Activated T-helper 2 cell treated with anti-CD3 and anti-CD28 coated beads, Interferon-gamma antibody, Interleukin-2, Interleukin-4, amounts not matched to agents 10 μg/mL and 5 μg/mL and 100 μg/mL, durations not matched to agents 14 hours and 24 hours and 36 hours (primary cell): Measurements from ENCODE around the gene APBA1. TPM values are rescaled to one million over a fixed set of nuclear protein-coding genes. Genes with fewer than 3 reads are reported as not detected.

Source experiments
- DNase-seq: peaks from one replicate; pipeline ENCODE4 v3.0.0; 2021; ENCODE audit warnings: low spot score
- H3K27ac Mint-ChIP-seq: one replicate; pipeline ENCODE4 v1.8.0; 2021; ENCODE audit warnings: mixed read lengths
- H3K27me3 Mint-ChIP-seq: one replicate; pipeline ENCODE4 v1.8.0; 2021; ENCODE audit warnings: low read depth, mixed read lengths
- H3K36me3 Mint-ChIP-seq: one replicate; pipeline ENCODE4 v1.8.0; 2021; ENCODE audit warnings: low read depth, mixed read lengths
- H3K4me1 Mint-ChIP-seq: one replicate; pipeline ENCODE4 v1.8.0; 2021; ENCODE audit warnings: low read depth, mixed read lengths
- H3K4me3 Mint-ChIP-seq: one replicate; pipeline ENCODE4 v1.8.0; 2021; ENCODE audit warnings: low read depth, mild to moderate bottlenecking, moderate library complexity, mixed read lengths
- H3K9me3 Mint-ChIP-seq: one replicate; pipeline ENCODE4 v1.8.0; 2021; ENCODE audit warnings: mixed read lengths
- intact Hi-C: fragments of 100-400 bp; cut with micrococcal nuclease; formaldehyde crosslinking; loops from one replicate; pipeline ENCODE4 v1.15.1; 2023
- total RNA-seq: library from RNA; stranded (reverse); gene quantifications from 2 replicates; pipeline ENCODE4 v1.2.3, GENCODE V29; 2022

APBA1 gene
- total RNA-seq, 1 donor from 2014 or later, result 0.98 TPM

DNA sequence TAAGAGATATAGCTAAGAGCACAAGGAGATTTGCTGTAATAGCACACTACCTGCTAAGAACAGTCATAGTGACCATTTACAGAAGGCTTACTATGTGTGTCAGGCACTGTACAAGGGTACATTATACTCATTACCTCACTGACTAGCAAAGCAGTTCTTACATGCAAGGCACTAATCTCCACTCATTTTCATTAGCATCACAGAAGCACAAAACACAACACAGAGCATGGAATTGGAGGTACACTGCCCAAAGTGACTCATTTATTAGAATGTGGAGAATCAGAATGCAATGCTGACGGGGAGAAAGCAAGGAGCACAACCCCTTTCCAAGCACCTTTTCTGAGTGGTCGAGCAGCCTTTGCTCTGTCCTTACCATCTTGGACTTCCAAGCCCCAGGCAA lies 177.4 kb downstream of the APBA1 start:
- DNase-seq, result no peak

GRCh38 chr9:69494208-69494607 lies 178.0 kb downstream of the APBA1 start:
- Mint-ChIP-seq H3K9me3 (no peaks in the 10 kb centered on the region), H3K27ac (no peak overlapping the region), H3K27me3 (no peaks in the 10 kb centered on the region), H3K36me3 (no peaks in the 10 kb centered on the region), H3K4me3 (no peak overlapping the region), H3K4me1 (peaks cover 3% of the 10 kb centered on the region)
- DNase-seq, result no peak
- intact Hi-C loops, result no loop called here

More for the DNA sequence above, 177.4 kb downstream of the APBA1 start:
- Mint-ChIP-seq H3K36me3 (no peaks in the 10 kb centered on the region), H3K27me3 (no peaks in the 10 kb centered on the region), H3K9me3 (no peaks in the 10 kb centered on the region), H3K27ac (no peak overlapping the region), H3K4me3 (no peak overlapping the region), H3K4me1 (peaks cover 3% of the 10 kb centered on the region)
- intact Hi-C loops, result loop anchor here (5.0 kb wide), 1 partner anchor 43 kb away; no protein-coding TSS in a partner anchor

GRCh38 chr9:69486498-69486897 lies 185.7 kb downstream of the APBA1 start:
- H3K27me3 Mint-ChIP-seq, result no peaks in the 10 kb centered on the region
- no peak for DNase-seq
- H3K27ac Mint-ChIP-seq, result no peak overlapping the region
- H3K4me3 Mint-ChIP-seq, result no peak overlapping the region
- intact Hi-C loops, result no loop called here
- H3K9me3 Mint-ChIP-seq, result no peaks in the 10 kb centered on the region
- H3K4me1 Mint-ChIP-seq, result peaks cover 2% of the 10 kb centered on the region
- H3K36me3 Mint-ChIP-seq, result no peaks in the 10 kb centered on the region

DNA sequence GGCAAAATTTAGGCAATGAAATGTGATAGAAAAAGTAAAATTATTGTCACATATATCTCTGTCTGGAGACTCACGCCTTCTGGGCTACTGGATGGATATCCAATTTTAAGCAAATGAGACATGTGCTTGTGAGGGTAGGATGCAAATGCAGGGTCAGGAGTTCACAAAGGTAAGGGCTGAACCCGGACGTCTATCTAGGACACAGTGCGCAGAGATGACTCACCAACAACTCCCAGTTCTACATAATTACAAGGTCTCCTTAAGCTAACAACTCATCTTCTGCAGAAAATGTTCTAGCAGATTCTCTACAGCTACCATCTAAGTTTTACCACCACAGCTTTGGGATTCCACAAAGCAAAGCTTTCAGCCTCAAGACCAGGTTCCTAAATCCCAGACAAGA lies 186.7 kb downstream of the APBA1 start:
- Mint-ChIP-seq H3K4me3 (no peak overlapping the region), H3K4me1 (peaks cover 2% of the 10 kb centered on the region), H3K36me3 (no peaks in the 10 kb centered on the region), H3K27ac (no peak overlapping the region), H3K9me3 (no peaks in the 10 kb centered on the region), H3K27me3 (no peaks in the 10 kb centered on the region)
- DNase-seq, result no peak
- intact Hi-C loops, result no loop called here

DNA sequence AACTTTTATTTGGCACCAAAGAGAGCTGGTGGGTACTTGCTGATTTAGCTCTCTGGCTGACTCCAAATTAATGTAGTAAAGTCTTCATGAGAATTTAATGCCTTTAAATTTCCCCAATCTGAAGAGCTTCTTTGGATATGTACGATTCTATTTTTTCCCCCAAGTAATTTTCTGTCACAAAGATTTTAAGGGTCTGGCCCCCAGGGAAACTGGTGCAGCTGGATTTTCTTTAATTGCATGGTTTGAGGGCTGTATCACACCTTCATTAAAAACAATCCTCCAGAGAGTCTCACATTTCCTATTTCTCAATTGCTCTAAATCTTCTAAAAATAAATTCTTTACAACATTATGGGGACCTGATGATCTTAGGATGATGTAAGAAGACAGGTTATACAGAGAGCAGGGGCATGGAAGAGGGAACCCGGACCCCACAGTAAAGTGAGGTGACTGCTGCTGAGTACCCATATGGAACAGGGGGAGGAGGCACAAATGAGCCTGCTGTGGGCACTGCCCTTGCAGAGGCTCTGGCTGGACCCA lies 188.2 kb downstream of the APBA1 start:
- Mint-ChIP-seq H3K27me3 (no peaks in the 10 kb centered on the region), H3K27ac (no peak overlapping the region), H3K36me3 (no peaks in the 10 kb centered on the region), H3K4me1 (peaks cover 2% of the 10 kb centered on the region), H3K4me3 (no peak overlapping the region), H3K9me3 (no peaks in the 10 kb centered on the region)
- DNase-seq, result no peak
- intact Hi-C loops, result no loop called here

DNA sequence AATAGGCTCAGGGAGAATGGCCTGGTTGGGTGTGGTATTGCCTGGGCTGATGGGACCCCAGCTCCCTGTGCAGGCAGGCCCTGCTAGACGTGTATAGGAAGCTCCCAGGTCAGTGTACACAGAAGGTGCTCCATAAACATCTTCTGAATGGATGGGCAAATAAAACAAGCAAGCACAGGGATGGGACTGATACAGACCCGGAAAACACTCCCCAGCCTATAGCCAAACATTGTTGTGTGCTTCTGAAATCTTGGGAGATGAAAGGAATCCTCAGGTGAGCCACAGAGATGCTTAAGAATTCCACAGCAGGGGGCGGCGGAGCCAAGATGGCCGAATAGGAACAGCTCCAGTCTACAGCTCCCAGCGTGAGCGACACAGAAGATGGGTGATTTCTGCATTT lies 195.4 kb downstream of the APBA1 start:
- H3K36me3 Mint-ChIP-seq, result no peaks in the 10 kb centered on the region
- H3K4me3 Mint-ChIP-seq, result no peak overlapping the region
- intact Hi-C loops, result no loop called here

DNA sequence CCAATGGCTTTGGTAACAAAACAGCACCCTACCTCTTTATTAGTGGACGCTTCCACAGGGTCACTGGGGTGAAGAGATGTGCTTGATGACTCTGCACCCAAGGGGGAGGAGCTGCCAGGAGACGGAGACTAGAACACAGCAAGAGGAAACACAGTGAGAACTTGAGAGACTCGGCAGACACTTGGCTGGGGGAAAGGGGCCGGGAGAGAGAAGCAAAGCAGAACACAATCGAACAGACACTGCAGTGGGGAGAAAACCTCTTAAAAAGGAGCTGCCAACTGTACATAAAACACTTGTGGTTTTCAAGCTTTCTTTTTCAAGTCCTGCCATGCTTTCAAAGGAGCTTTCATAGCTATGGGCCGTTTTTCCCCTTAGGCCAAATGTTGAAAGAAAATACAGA lies 196.2 kb downstream of the APBA1 start:
- H3K27me3 Mint-ChIP-seq, result peaks cover 5% of the 10 kb centered on the region
- no peak for DNase-seq
- intact Hi-C loops, result no loop called here
- H3K36me3 Mint-ChIP-seq, result no peaks in the 10 kb centered on the region
- H3K4me3 Mint-ChIP-seq, result no peak overlapping the region
- H3K9me3 Mint-ChIP-seq, result no peaks in the 10 kb centered on the region
- H3K27ac Mint-ChIP-seq, result no peak overlapping the region
- peaks cover 21% of the 10 kb centered on the region for H3K4me1 Mint-ChIP-seq

More for the DNA sequence above, 195.4 kb downstream of the APBA1 start:
- Mint-ChIP-seq H3K27me3 (peaks cover 5% of the 10 kb centered on the region), H3K4me1 (peaks cover 21% of the 10 kb centered on the region), H3K9me3 (no peaks in the 10 kb centered on the region), H3K27ac (no peak overlapping the region)
- no peak for DNase-seq

GRCh38 chr9:69474821-69475220 lies 197.3 kb downstream of the APBA1 start:
- intact Hi-C loops, result no loop called here
- Mint-ChIP-seq H3K9me3 (no peaks in the 10 kb centered on the region), H3K27ac (no peak overlapping the region), H3K36me3 (no peaks in the 10 kb centered on the region), H3K27me3 (peaks cover 5% of the 10 kb centered on the region), H3K4me3 (no peak overlapping the region), H3K4me1 (peaks cover 21% of the 10 kb centered on the region)
- DNase-seq, result no peak

DNA sequence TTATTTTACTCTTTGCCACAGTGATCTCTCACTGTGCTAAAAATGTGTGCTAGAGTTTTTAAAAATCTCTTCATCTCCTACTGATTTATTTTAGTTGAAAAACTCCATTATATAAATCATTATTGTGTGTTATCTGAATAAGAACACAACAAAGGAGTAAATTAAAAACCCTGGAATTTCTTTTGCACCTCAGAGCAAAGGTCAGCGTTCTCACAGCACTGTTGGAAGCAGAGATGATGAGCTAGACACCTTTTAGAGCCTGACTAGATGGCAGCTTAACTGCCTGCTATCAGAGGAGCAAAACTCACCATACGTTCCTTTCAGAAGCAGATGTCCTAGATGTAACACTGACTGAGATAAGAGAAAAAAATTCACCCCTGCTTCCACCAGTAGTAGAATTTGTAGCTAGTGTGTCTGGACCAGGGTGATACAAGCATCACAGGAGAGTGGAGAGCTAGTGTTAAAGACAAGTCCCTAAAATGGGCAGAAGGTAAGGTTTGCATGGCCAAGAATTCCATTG lies 200.0 kb downstream of the APBA1 start:
- no peaks in the 10 kb centered on the region for H3K36me3 Mint-ChIP-seq
- peaks cover 23% of the 10 kb centered on the region for H3K4me1 Mint-ChIP-seq
- no peak overlapping the region for H3K4me3 Mint-ChIP-seq
- intact Hi-C loops, result no loop called here
- H3K27me3 Mint-ChIP-seq, result peaks cover 5% of the 10 kb centered on the region
- no peak for DNase-seq
- H3K9me3 Mint-ChIP-seq, result no peaks in the 10 kb centered on the region
- no peak overlapping the region for H3K27ac Mint-ChIP-seq

GRCh38 chr9:69471433-69471832 lies 200.7 kb downstream of the APBA1 start:
- DNase-seq, result no peak
- intact Hi-C loops, result no loop called here
- H3K4me1 Mint-ChIP-seq, result peaks cover 20% of the 10 kb centered on the region
- H3K27me3 Mint-ChIP-seq, result peaks cover 5% of the 10 kb centered on the region
- H3K36me3 Mint-ChIP-seq, result no peaks in the 10 kb centered on the region
- H3K27ac Mint-ChIP-seq, result no peak overlapping the region
- H3K4me3 Mint-ChIP-seq, result no peak overlapping the region
- H3K9me3 Mint-ChIP-seq, result no peaks in the 10 kb centered on the region

DNA sequence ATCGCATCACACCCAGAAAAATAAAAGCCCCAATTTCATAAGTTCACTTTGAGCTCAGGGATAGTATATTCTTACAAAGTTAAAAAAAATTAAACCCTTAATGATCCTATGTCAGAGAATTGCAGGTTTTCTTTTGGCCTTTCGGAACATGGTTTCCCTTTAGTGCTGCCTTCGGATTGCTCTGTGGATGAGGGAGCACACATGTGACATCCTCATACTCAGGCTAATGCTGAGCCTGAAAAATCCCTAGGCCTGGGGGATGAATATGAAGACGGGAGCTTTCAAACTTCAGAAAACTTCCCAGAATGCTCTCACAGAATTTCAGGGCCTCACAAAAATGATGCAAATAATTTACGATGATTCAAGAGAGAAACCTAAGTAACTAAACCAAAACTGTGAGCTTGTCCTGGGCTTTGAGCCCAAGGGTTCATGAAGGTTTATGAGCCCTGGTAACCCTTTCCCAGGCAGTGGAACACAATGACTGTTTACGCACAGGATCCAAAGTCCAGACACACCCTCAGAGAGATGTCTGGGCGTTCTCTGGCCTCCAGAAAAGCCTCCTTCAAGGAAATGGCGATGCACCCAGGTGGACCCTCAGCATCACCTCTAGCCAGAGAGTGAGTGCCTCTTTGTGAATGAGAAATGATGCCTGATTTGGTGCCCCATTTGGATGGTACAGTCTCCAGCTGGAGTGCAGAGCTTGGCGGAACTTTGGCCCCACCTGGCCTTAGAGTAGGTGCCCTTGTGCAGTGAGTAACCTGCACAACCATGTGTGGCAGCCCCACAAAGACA lies 201.8 kb downstream of the APBA1 start:
- no peak for DNase-seq
- H3K9me3 Mint-ChIP-seq, result no peaks in the 10 kb centered on the region
- H3K4me1 Mint-ChIP-seq, result peaks cover 12% of the 10 kb centered on the region
- intact Hi-C loops, result no loop called here
- H3K27ac Mint-ChIP-seq, result no peak overlapping the region
- H3K36me3 Mint-ChIP-seq, result no peaks in the 10 kb centered on the region
- no peak overlapping the region for H3K4me3 Mint-ChIP-seq
- H3K27me3 Mint-ChIP-seq, result peaks cover 5% of the 10 kb centered on the region

- H3K9me3 Mint-ChIP-seq, result no peaks in the 10 kb centered on the region
- H3K4me3 Mint-ChIP-seq, result no peak overlapping the region
- DNase-seq, result no peak
- peaks cover 2% of the 10 kb centered on the region for H3K4me1 Mint-ChIP-seq
- no peak overlapping the region for H3K27ac Mint-ChIP-seq
- no peaks in the 10 kb centered on the region for H3K36me3 Mint-ChIP-seq
- intact Hi-C loops, result no loop called here
- peaks cover 5% of the 10 kb centered on the region for H3K27me3 Mint-ChIP-seq
Observed at GRCh38 chr9:69469136-69469535, 203.0 kb downstream of the APBA1 start.

GRCh38 chr9:69468380-69468779 lies 203.8 kb downstream of the APBA1 start:
- intact Hi-C loops, result no loop called here
- H3K36me3 Mint-ChIP-seq, result no peaks in the 10 kb centered on the region
- no peaks in the 10 kb centered on the region for H3K9me3 Mint-ChIP-seq
- no peak overlapping the region for H3K27ac Mint-ChIP-seq
- no peak overlapping the region for H3K4me3 Mint-ChIP-seq
- no peak for DNase-seq
- peaks cover 5% of the 10 kb centered on the region for H3K27me3 Mint-ChIP-seq
- peaks cover 2% of the 10 kb centered on the region for H3K4me1 Mint-ChIP-seq
